IMR-90 (cell line): ENCODE results near the gene RIPPLY3. TPM values are rescaled to one million over a fixed set of nuclear protein-coding genes. Genes with fewer than 3 reads are reported as not detected.

ENCODE experiments used
- ATAC-seq: fragments of 200-7000 bp; cut with Tn5 transposase; 2 replicates; pipeline ENCODE4 v1.9.1; 2020; ENCODE audit warnings: low read depth, mild to moderate bottlenecking, moderate library complexity
- BruUV-seq: library from RNA; stranded (reverse); fragments of 400-500 nt; replicated peaks from 2 replicates; lab custom pipeline; 2021; lab: Mats Ljungman, UMichigan
- CTCF ChIA-PET: fragments of 300-600 bp; formaldehyde crosslinking; extraction: SDS; loops from one replicate; lab custom pipeline; 2021; ENCODE audit warnings: antibody characterized with exemption; lab: Yijun Ruan, JAX
- POLR2A ChIA-PET: fragments of 300-600 bp; sonication (Branson Sonifier 250); formaldehyde crosslinking; loops from one replicate; lab custom pipeline; 2022; ENCODE audit warnings: antibody characterized with exemption; ENCODE audit not compliant: unreplicated experiment; lab: Charles Lee
- DNase-seq: peaks from one replicate; pipeline ENCODE4 v3.0.0; 2013
- H2AFZ ChIP-seq: replicated peaks from 2 replicates; pipeline ENCODE3; 2013; ENCODE audit warnings: low read length, mild to moderate bottlenecking; ENCODE audit not compliant: poor library complexity
- H2AK5ac ChIP-seq: 2 replicates; pipeline ENCODE4 v1.6.1; 2013; ENCODE audit warnings: low read depth, low read length, inconsistent platforms
- H2AK9ac ChIP-seq: replicated peaks from 2 replicates; pipeline ENCODE3; 2013; ENCODE audit warnings: mild to moderate bottlenecking, low read depth, low read length, moderate library complexity; ENCODE audit not compliant: poor library complexity
- H2BK120ac ChIP-seq: 2 replicates; pipeline ENCODE4 v1.6.1; 2013; ENCODE audit warnings: low read depth, low read length, inconsistent platforms
- H2BK15ac ChIP-seq: 3 replicates; pipeline ENCODE4 v1.6.1; 2013; ENCODE audit warnings: low read depth, low read length, inconsistent platforms
- H2BK20ac ChIP-seq: 2 replicates; pipeline ENCODE4 v1.6.1; 2013; ENCODE audit warnings: low read depth, mild to moderate bottlenecking, inconsistent platforms, low read length, moderate library complexity
- H2BK5ac ChIP-seq: 2 replicates; pipeline ENCODE4 v1.6.1; 2013; ENCODE audit warnings: mild to moderate bottlenecking, low read depth, low read length, inconsistent platforms; ENCODE audit not compliant: poor library complexity, severe bottlenecking
- H3K14ac ChIP-seq: replicated peaks from 2 replicates; pipeline ENCODE4 v1.6.1; 2013; ENCODE audit warnings: low read depth, low read length, inconsistent platforms
- H3K18ac ChIP-seq: 2 replicates; pipeline ENCODE4 v1.6.1; 2013; ENCODE audit warnings: low read depth, low read length, control low read depth
- H3K23ac ChIP-seq: 2 replicates; pipeline ENCODE4 v1.6.1; 2013; ENCODE audit warnings: low read depth, low read length, inconsistent platforms
- H3K27ac ChIP-seq: 2 replicates; pipeline ENCODE4 v1.5.1; 2013; ENCODE audit warnings: mild to moderate bottlenecking, control low read depth, low read length; ENCODE audit not compliant: insufficient read depth
- H3K27me3 ChIP-seq: 2 replicates; pipeline ENCODE4 v1.6.1; 2013; ENCODE audit warnings: low read length; ENCODE audit not compliant: control insufficient read depth, insufficient read depth
- H3K36me3 ChIP-seq: 2 replicates; pipeline ENCODE4 v1.6.1; 2013; ENCODE audit warnings: low read length, mixed read lengths; ENCODE audit not compliant: control insufficient read depth, insufficient read depth
- H3K4ac ChIP-seq: 2 replicates; pipeline ENCODE4 v1.6.1; 2013; ENCODE audit warnings: low read depth, low read length, inconsistent platforms
- H3K4me1 ChIP-seq: 2 replicates; pipeline ENCODE4 v1.6.1; 2013; ENCODE audit warnings: low read length, mixed read lengths; ENCODE audit not compliant: control insufficient read depth, insufficient read depth
- H3K4me2 ChIP-seq: 2 replicates; pipeline ENCODE4 v1.6.1; 2013; ENCODE audit warnings: low read depth, mild to moderate bottlenecking, control low read depth, low read length, moderate library complexity
- H3K4me3 ChIP-seq: 2 replicates; pipeline ENCODE4 v1.5.1; 2013; ENCODE audit warnings: low read depth, mild to moderate bottlenecking, control low read depth, low read length, moderate library complexity; ENCODE audit not compliant: insufficient read depth
- H3K56ac ChIP-seq: 2 replicates; pipeline ENCODE4 v1.6.1; 2013; ENCODE audit warnings: low read length, inconsistent platforms; ENCODE audit not compliant: insufficient read depth; ENCODE audit errors: extremely low read depth
- H3K79me1 ChIP-seq, 2 experiments: 2 replicates each; pipeline ENCODE4 v1.6.1; 2013; ENCODE audit warnings: low read length in 2 of 2, inconsistent platforms in 1 of 2, low read depth in 1 of 2
- H3K9ac ChIP-seq: 2 replicates; pipeline ENCODE4 v1.6.1; 2013; ENCODE audit warnings: low read depth, low read length, control low read depth
- H3K9me1 ChIP-seq: 2 replicates; pipeline ENCODE4 v1.6.1; 2013; ENCODE audit warnings: low read length, inconsistent platforms; ENCODE audit not compliant: insufficient read depth
- H3K9me3 ChIP-seq: 2 replicates; pipeline ENCODE4 v1.6.1; 2013; ENCODE audit warnings: low read length; ENCODE audit not compliant: control insufficient read depth, insufficient read depth
- H4K20me1 ChIP-seq: 2 replicates; pipeline ENCODE4 v1.6.1; 2013; ENCODE audit warnings: low read length, inconsistent platforms; ENCODE audit not compliant: insufficient read depth
- H4K5ac ChIP-seq: 2 replicates; pipeline ENCODE4 v1.6.1; 2013; ENCODE audit warnings: mild to moderate bottlenecking, low read depth, low read length, control low read depth
- H4K8ac ChIP-seq, 2 experiments: 2 replicates each; pipeline ENCODE4 v1.6.1; 2013; ENCODE audit warnings: low read depth in 2 of 2, low read length in 2 of 2, control low read depth in 1 of 2, inconsistent platforms in 1 of 2
- H4K91ac ChIP-seq: 2 replicates; pipeline ENCODE4 v1.6.1; 2013; ENCODE audit warnings: low read depth, low read length, inconsistent platforms; ENCODE audit not compliant: insufficient read depth
- BHLHE40 ChIP-seq: fragments of 150-350 bp; IDR thresholded peaks from 2 replicates; pipeline ENCODE4 v1.6.1; 2016; ENCODE audit warnings: mild to moderate bottlenecking, low read depth, low read length
- CEBPB ChIP-seq: IDR thresholded peaks from 2 replicates; pipeline ENCODE4 v1.6.1; 2012; ENCODE audit warnings: low read depth, low read length, improper control_type of control experiment
- CHD1 ChIP-seq: IDR thresholded peaks from 2 replicates; pipeline ENCODE4 v1.6.1; 2012; ENCODE audit warnings: low read depth, low read length, improper control_type of control experiment
- FOS ChIP-seq: fragments of 150-350 bp; IDR thresholded peaks from 2 replicates; pipeline ENCODE4 v1.6.1; 2016; ENCODE audit warnings: low read depth, low read length
- MAFK ChIP-seq: IDR thresholded peaks from 2 replicates; pipeline ENCODE4 v1.6.1; 2012; ENCODE audit warnings: low read depth, low read length, improper control_type of control experiment
- MAZ ChIP-seq: IDR thresholded peaks from 2 replicates; pipeline ENCODE4 v1.6.1; 2012; ENCODE audit warnings: low read depth, mild to moderate bottlenecking, low read length, improper control_type of control experiment, moderate library complexity, borderline replicate concordance
- MXI1 ChIP-seq: IDR thresholded peaks from 2 replicates; pipeline ENCODE4 v1.6.1; 2012; ENCODE audit warnings: low read depth, mild to moderate bottlenecking, low read length, moderate library complexity, borderline replicate concordance
- NFE2L2 ChIP-seq: fragments of 150-350 bp; IDR thresholded peaks from 2 replicates; pipeline ENCODE4 v1.6.1; 2016; ENCODE audit warnings: low read depth, mild to moderate bottlenecking, low read length
- POLR2A ChIP-seq: IDR thresholded peaks from 2 replicates; pipeline ENCODE4 v1.6.1; 2012; ENCODE audit warnings: mild to moderate bottlenecking, low read depth, low read length
- RAD21 ChIP-seq: IDR thresholded peaks from 2 replicates; pipeline ENCODE4 v1.6.1; 2012; ENCODE audit warnings: low read length, improper control_type of control experiment
- RCOR1 ChIP-seq: IDR thresholded peaks from 2 replicates; pipeline ENCODE4 v1.6.1; 2012; ENCODE audit warnings: mild to moderate bottlenecking, low read length, improper control_type of control experiment; ENCODE audit not compliant: insufficient replicate concordance
- RFX5 ChIP-seq: IDR thresholded peaks from 2 replicates; pipeline ENCODE4 v1.8.0; 2012; ENCODE audit warnings: low read depth, mild to moderate bottlenecking, low read length, moderate library complexity
- SMC3 ChIP-seq: fragments of 150-350 bp; IDR thresholded peaks from 2 replicates; pipeline ENCODE4 v1.6.1; 2016; ENCODE audit warnings: low read depth, mild to moderate bottlenecking, antibody characterized with exemption, low read length, moderate library complexity
- WGBS, 2 experiments: methylation state at CpG; one replicate each; pipeline versions ENCODE4 v1.1.5 to v1.1.7; 2013; ENCODE audit warnings: missing lambda C conversion rate in 2 of 2; ENCODE audit not compliant: insufficient read length in 1 of 2; ENCODE audit errors: extremely low coverage in 2 of 2; 5-methylcytosine and 5-hydroxymethylcytosine counted together
- dilution Hi-C: fragments of 300-500 bp; cut with HindIII; formaldehyde crosslinking; loops from one replicate; pipeline ENCODE4 v1.14.3; 2018; ENCODE audit warnings: low sequenced_read_pairs; ENCODE audit not compliant: unreplicated experiment
- in situ Hi-C: fragments of 300-500 bp; cut with MboI; formaldehyde crosslinking; loops from 3 replicates; pipeline ENCODE4 v1.14.3; 2019; ENCODE audit warnings: low sequenced_read_pairs, inconsistent platforms, mixed read lengths
- intact Hi-C: fragments of 100-400 bp; cut with micrococcal nuclease; formaldehyde crosslinking; loops from 2 replicates; pipeline ENCODE4 v1.10.0; 2022
- polyA plus RNA-seq, 3 experiments: library from polyadenylated mRNA; depleted of rRNA; stranded (reverse); fragments of >200 nt; gene quantifications; 2 replicates each; pipeline ENCODE4 v1.2.3, GENCODE V29; 2012; ENCODE audit warnings: low replicate concordance in 1 of 3
- total RNA-seq: library from RNA; depleted of rRNA; stranded (reverse); fragments of >200 nt; gene quantifications from 2 replicates; pipeline ENCODE4 v1.2.3, GENCODE V29; 2012
- TF ChIP-seq, protein P1 (sequence below): conservative IDR thresholded peaks from 2 replicates; pipeline ENCODE4 v1.5.1; 2012; ENCODE audit warnings: mild to moderate bottlenecking, low read depth, low read length, improper control_type of control experiment
- TF ChIP-seq, protein P2 (sequence below): fragments of 150-350 bp; IDR thresholded peaks from 2 replicates; pipeline ENCODE4 v1.6.1; 2017; ENCODE audit warnings: mild to moderate bottlenecking, antibody characterized with exemption, low read length, low read depth
- TF ChIP-seq, protein P3 (sequence below): fragments of 150-350 bp; IDR thresholded peaks from 2 replicates; pipeline ENCODE4 v1.6.1; 2016; ENCODE audit warnings: low read depth, mild to moderate bottlenecking, low read length, moderate library complexity, borderline replicate concordance

Gene RIPPLY3
- total and polyA plus RNA-seq, 2 of the 4 experiments (the other 2 are of a cell fraction), result 0.10 TPM; not detected in 1

DNA sequence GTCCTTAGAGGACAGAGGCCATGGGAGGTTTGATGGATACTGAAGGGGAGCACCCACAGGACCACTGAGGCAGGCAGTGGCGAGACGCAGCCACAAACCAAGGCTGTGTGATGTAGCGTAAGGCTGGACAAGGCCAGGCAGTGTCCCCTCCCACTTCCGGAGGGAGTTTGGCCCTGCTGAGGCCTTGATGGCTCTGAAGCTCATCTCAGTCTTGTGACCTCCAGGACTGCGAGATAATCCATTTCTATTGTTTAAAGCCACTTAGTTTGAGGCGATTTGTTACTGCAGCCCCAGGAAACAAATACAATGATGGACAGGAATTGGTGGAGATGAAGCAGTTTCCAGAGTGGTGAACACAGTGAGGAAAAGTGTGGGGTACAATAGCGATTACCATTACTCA, 51.1 kb downstream of the RIPPLY3 start:
- no peak overlapping the region for H2BK120ac ChIP-seq
- no peak overlapping the region for H2BK15ac ChIP-seq
- no peak overlapping the region for H2AK9ac ChIP-seq
- no peaks in the 10 kb centered on the region for H3K27me3 ChIP-seq
- no peak overlapping the region for H3K4me2 ChIP-seq
- H3K14ac ChIP-seq, result no peak overlapping the region
- 85% methylated on average over 4 of the region's 7 CpGs; no CpG with 5 or more reads in 1 of the 2 experiments for WGBS, 2 experiments
- H3K23ac ChIP-seq, result no peak overlapping the region
- H3K9me1 ChIP-seq, result peaks cover 12% of the 10 kb centered on the region
- H2BK5ac ChIP-seq, result no peak overlapping the region
- no peak overlapping the region for H3K56ac ChIP-seq
- no peak overlapping the region for H4K91ac ChIP-seq
- H3K79me1 ChIP-seq, result peaks cover 0 to 4% of the 10 kb centered on the region in 2 experiments; a peak in 1 of 4 replicates
- H3K9me3 ChIP-seq, result no peaks in the 10 kb centered on the region
- H2BK20ac ChIP-seq, result no peak overlapping the region
- no peak overlapping the region for H2AFZ ChIP-seq
- peak overlapping the region; percentile 87; the same call in 1 of the 2 replicates for H2AK5ac ChIP-seq
- dilution Hi-C loops (no loop called here), intact Hi-C loops (no loop called here), in situ Hi-C loops (no loop called here)
- no peak overlapping the region for H3K18ac ChIP-seq
- DNase-seq (no peak), ATAC-seq (no peak)
- peaks cover 12% of the 10 kb centered on the region for H3K4me1 ChIP-seq
- no peak overlapping the region for H4K8ac ChIP-seq
- H3K9ac ChIP-seq, result no peak overlapping the region
- peaks cover 4% of the 10 kb centered on the region; the same call in 1 of the 2 replicates for H4K20me1 ChIP-seq
- TF ChIP-seq BHLHE40 (no peak), RFX5 (no peak), NFE2L2 (no peak), MAZ (no peak), CEBPB (no peak), FOS (no peak), MXI1 (no peak), MAFK (no peak), SMC3 (no peak), RAD21 (no peak), CHD1 (no peak), POLR2A (no peak), RCOR1 (no peak)
- TF ChIP-seq, protein P1, sequence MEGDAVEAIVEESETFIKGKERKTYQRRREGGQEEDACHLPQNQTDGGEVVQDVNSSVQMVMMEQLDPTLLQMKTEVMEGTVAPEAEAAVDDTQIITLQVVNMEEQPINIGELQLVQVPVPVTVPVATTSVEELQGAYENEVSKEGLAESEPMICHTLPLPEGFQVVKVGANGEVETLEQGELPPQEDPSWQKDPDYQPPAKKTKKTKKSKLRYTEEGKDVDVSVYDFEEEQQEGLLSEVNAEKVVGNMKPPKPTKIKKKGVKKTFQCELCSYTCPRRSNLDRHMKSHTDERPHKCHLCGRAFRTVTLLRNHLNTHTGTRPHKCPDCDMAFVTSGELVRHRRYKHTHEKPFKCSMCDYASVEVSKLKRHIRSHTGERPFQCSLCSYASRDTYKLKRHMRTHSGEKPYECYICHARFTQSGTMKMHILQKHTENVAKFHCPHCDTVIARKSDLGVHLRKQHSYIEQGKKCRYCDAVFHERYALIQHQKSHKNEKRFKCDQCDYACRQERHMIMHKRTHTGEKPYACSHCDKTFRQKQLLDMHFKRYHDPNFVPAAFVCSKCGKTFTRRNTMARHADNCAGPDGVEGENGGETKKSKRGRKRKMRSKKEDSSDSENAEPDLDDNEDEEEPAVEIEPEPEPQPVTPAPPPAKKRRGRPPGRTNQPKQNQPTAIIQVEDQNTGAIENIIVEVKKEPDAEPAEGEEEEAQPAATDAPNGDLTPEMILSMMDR, result no peak
- TF ChIP-seq, protein P2, sequence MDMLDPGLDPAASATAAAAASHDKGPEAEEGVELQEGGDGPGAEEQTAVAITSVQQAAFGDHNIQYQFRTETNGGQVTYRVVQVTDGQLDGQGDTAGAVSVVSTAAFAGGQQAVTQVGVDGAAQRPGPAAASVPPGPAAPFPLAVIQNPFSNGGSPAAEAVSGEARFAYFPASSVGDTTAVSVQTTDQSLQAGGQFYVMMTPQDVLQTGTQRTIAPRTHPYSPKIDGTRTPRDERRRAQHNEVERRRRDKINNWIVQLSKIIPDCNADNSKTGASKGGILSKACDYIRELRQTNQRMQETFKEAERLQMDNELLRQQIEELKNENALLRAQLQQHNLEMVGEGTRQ, result no peak
- TF ChIP-seq, protein P3, sequence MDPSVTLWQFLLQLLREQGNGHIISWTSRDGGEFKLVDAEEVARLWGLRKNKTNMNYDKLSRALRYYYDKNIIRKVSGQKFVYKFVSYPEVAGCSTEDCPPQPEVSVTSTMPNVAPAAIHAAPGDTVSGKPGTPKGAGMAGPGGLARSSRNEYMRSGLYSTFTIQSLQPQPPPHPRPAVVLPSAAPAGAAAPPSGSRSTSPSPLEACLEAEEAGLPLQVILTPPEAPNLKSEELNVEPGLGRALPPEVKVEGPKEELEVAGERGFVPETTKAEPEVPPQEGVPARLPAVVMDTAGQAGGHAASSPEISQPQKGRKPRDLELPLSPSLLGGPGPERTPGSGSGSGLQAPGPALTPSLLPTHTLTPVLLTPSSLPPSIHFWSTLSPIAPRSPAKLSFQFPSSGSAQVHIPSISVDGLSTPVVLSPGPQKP, result no peak
- H3K36me3 ChIP-seq, result no peaks in the 10 kb centered on the region
- POLR2A ChIA-PET, result no interaction called here
- H3K27ac ChIP-seq, result no peak overlapping the region
- no peak overlapping the region for H3K4me3 ChIP-seq
- H3K4ac ChIP-seq, result no peak overlapping the region
- H4K5ac ChIP-seq, result no peak overlapping the region
- BruUV-seq, result no TSS peak
- CTCF ChIA-PET, result no interaction called here
